Measurements from ENCODE around the gene CLPTM1L. TPM values are rescaled to one million over a fixed set of nuclear protein-coding genes. Genes with fewer than 3 reads are reported as not detected.
"Not testable (repeated sequence)": the region's sequence is repeated elsewhere in the genome, so short reads cannot be mapped to it uniquely, and the experiment has no call there.

The CLPTM1L gene
- total RNA-seq, 1 donor from 2014 or later = 101 TPM

DNA sequence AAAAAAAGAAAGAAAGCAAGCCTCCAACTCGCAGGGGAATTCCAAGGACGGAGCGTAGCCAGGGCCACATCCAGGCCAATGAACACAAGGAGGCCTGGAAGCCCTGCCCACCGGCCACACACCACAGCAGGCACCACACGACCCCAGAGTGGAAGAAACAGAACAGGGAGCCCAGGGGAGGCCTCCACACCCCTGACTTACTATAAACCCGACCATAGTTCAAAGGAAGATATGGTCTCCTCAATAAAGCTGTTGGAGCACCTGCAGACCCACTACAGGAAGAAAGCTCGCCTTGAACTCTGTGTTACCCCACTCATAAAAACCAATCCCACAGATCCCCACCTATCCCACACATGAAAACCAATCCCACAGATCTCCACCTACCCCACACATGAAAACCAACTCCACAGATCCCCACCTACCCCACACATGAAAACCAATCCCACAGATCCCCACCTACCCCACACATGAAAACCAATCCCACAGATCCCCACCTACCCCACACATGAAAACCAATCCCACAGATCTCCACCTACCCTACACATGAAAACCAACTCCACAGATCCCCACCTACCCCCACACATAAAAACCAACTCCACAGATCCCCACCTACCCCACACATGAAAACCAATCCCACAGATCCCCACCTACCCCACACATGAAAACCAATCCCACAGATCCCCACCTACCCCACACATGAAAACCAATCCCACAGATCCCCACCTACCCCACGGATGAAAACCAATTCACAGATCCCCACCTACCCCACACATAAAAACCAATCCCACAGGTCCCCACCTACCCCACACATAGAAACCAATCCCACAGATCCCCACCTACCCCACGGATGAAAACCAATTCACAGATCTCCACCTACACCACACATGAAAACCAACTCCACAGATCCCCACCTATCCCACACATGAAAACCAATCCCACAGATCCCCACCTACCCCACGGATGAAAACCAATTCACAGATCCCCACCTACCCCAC lies 69.2 kb downstream of the CLPTM1L start:
- DNase-seq = not testable (repeated sequence)

- DNase-seq = no peak
These were observed 70.4 kb downstream of the CLPTM1L start for GRCh38 chr5:1274471-1274870.

DNA sequence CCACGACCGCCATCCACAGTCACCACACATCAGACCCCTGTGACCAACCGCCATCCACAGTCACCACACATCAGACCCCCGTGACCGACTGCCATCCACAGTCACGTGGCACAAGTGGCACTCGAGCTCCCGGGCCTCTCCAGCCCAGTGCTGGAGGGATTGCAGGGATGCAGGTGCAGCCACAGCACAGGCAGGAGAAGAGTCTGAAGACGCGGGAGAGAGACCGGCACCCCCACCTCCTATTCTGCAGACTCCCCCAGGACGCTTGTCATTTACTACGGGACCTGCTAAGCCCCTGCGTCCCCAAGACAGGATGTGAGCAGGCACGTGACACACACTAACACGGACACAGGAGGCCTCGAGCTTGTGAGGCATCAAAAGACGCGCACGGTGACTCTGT lies 71.2 kb downstream of the CLPTM1L start:
- DNase-seq = no peak

- DNase-seq = no peak
These were observed 72.7 kb downstream of the CLPTM1L start for GRCh38 chr5:1272201-1272600.

- DNase-seq = no peak
These were observed 73.7 kb downstream of the CLPTM1L start for GRCh38 chr5:1270933-1271914.

DNA sequence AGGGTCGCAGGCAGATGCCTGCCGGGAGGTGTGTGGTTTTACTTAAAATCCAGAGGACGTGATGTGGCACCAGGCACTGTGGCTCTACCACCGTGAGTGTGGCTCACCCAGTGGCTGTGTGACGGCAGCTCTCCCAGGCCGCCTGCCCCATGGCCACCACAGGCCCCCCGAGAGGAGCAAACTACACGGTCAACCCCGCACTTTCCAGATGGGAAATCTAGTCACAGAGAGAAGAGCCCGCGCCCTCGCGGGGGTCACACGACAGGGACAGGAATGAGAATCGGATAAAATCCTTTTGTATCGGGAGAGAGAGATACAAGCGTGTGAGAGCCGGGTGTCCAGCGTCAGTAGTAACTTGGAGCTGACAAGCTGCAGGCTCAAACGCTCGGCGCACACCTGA lies 74.5 kb downstream of the CLPTM1L start:
- DNase-seq = no peak

- no peak for DNase-seq
These were observed 76.2 kb downstream of the CLPTM1L start for GRCh38 chr5:1268666-1269065.

DNA sequence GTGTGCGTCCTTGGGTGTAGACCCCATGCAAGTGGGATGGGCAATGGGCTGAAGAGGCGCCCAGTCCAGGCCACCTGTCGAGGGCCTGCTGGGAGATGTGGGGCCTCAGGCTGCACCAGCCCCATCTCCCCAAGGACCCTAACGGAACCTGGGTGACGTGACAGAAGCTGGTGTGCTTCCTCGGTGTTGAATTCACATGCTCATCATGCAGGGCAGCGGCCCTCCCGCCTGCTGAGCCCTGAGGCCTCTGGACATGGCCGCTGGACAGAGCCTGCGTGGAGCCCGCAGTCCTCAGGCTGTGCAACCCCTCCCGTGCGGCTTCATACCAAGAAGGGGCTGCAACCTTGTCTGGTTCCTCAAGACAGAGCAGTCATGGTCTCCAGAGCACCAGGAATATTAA lies 76.8 kb downstream of the CLPTM1L start:
- DNase-seq = no peak

Small RNA genes within 50 kb of the gene (small RNA-seq; reads per million reads assigned to genes)
- not detected for gene MIR4457

Other genes with a start within 250 kb of the CLPTM1L start
- 4.4 TPM for gene SLC12A7, start 233.0 kb downstream of the CLPTM1L start, total RNA-seq
- gene SLC6A19, start 143.5 kb downstream of the CLPTM1L start, total RNA-seq = not detected
- not detected for gene SLC6A18, start 119.7 kb downstream of the CLPTM1L start, total RNA-seq
- not detected for gene TERT, start 50.0 kb downstream of the CLPTM1L start, total RNA-seq
- gene SLC6A3, start 100.3 kb upstream of the CLPTM1L start, total RNA-seq = not detected
- gene LPCAT1, start 178.9 kb upstream of the CLPTM1L start, total RNA-seq = 129 TPM

Data from occipital lobe (tissue), 3 donors.